Left ventricle myocardium inferior (tissue), 1 donor: ENCODE data around the gene RAB31. TPM values are rescaled to one million over a fixed set of nuclear protein-coding genes. Genes with fewer than 3 reads are reported as not detected.

Source experiments
- DNase-seq: peaks from one replicate; pipeline ENCODE4 v3.0.0-alpha.2; 2020
- H3K27ac ChIP-seq: fragments of 200-600 bp; replicated peaks from 2 replicates; pipeline ENCODE4 v1.8.0; 2021
- H3K27me3 ChIP-seq: fragments of 200-600 bp; 2 replicates; pipeline ENCODE4 v1.8.0; 2021; ENCODE audit warnings: low read depth
- H3K36me3 ChIP-seq: fragments of 200-600 bp; 2 replicates; pipeline ENCODE4 v1.8.0; 2021
- H3K4me1 ChIP-seq: fragments of 200-600 bp; 2 replicates; pipeline ENCODE4 v1.8.0; 2021
- H3K4me3 ChIP-seq: fragments of 200-600 bp; 2 replicates; pipeline ENCODE4 v1.8.0; 2021; ENCODE audit warnings: mild to moderate bottlenecking, moderate library complexity
- H3K9me3 ChIP-seq: fragments of 200-600 bp; replicated peaks from 2 replicates; pipeline ENCODE4 v1.8.0; 2021
- CTCF ChIP-seq: fragments of 200-600 bp; IDR thresholded peaks from 2 replicates; pipeline ENCODE4 v1.8.0; 2021; ENCODE audit warnings: antibody characterized with exemption, mild to moderate bottlenecking, borderline replicate concordance
- intact Hi-C: fragments of 100-400 bp; cut with micrococcal nuclease; formaldehyde crosslinking; loops from one replicate; pipeline ENCODE4 v1.11.0; 2022
- total RNA-seq: library from RNA; stranded (reverse); fragmentation: NEBNext Ultra II Directional; extraction: Animal tissue kit (Norgen Biotek cat#: 25700); gene quantifications from one replicate; pipeline ENCODE4 v1.2.1, GENCODE V29; 2021
- donor health status: DM: no; HTN: yes; CAD: no; lungs with severe emphysema.

RAB31 gene
- total RNA-seq, 1 donor from 2014 or later: 12.0 TPM

- TF ChIP-seq CTCF: no peak
- H3K4me3 ChIP-seq: no peak overlapping the region
- intact Hi-C loops: no loop called here
- no peaks in the 10 kb centered on the region for H3K4me1 ChIP-seq
- H3K36me3 ChIP-seq: no peaks in the 10 kb centered on the region
- no peaks in the 10 kb centered on the region for H3K9me3 ChIP-seq
- no peak for DNase-seq
- no peak overlapping the region for H3K27ac ChIP-seq
- H3K27me3 ChIP-seq: no peaks in the 10 kb centered on the region
Measured at GRCh38 chr18:9788140-9788539, 80.0 kb downstream of the RAB31 start.

GRCh38 chr18:9788860-9789259 lies 80.8 kb downstream of the RAB31 start:
- Histone ChIP-seq H3K27me3 (no peaks in the 10 kb centered on the region), H3K4me3 (no peak overlapping the region), H3K27ac (no peak overlapping the region), H3K36me3 (no peaks in the 10 kb centered on the region), H3K4me1 (no peaks in the 10 kb centered on the region), H3K9me3 (no peaks in the 10 kb centered on the region)
- intact Hi-C loops: no loop called here
- TF ChIP-seq CTCF: no peak
- DNase-seq: no peak

GRCh38 chr18:9790261-9790660 lies 82.2 kb downstream of the RAB31 start:
- H3K27ac ChIP-seq: no peak overlapping the region
- H3K4me1 ChIP-seq: no peaks in the 10 kb centered on the region
- intact Hi-C loops: no loop called here
- no peak for DNase-seq
- no peaks in the 10 kb centered on the region for H3K9me3 ChIP-seq
- no peak overlapping the region for H3K4me3 ChIP-seq
- no peaks in the 10 kb centered on the region for H3K27me3 ChIP-seq
- H3K36me3 ChIP-seq: no peaks in the 10 kb centered on the region
- no peak for TF ChIP-seq CTCF

- Histone ChIP-seq H3K4me3 (no peak overlapping the region), H3K36me3 (no peaks in the 10 kb centered on the region), H3K27me3 (no peaks in the 10 kb centered on the region), H3K4me1 (no peaks in the 10 kb centered on the region), H3K27ac (no peak overlapping the region), H3K9me3 (no peaks in the 10 kb centered on the region)
- no peak for TF ChIP-seq CTCF
- DNase-seq: no peak
- intact Hi-C loops: no loop called here
Measured at GRCh38 chr18:9791991-9792390, 83.9 kb downstream of the RAB31 start.

GRCh38 chr18:9792565-9793245 lies 84.6 kb downstream of the RAB31 start:
- no peak overlapping the region for H3K4me3 ChIP-seq
- H3K9me3 ChIP-seq: no peaks in the 10 kb centered on the region
- no peaks in the 10 kb centered on the region for H3K36me3 ChIP-seq
- no peaks in the 10 kb centered on the region for H3K27me3 ChIP-seq
- no peak overlapping the region for H3K27ac ChIP-seq
- peaks cover under 1% of the 10 kb centered on the region for H3K4me1 ChIP-seq
- intact Hi-C loops: no loop called here
- peak; percentile 50 for TF ChIP-seq CTCF
- no peak for DNase-seq
